Peyer's patch (tissue), 4 donors: ENCODE data around the gene RCC2.

Source experiments
- POLR2A ChIP-seq, 2 donors: fragments of 450-650 bp; IDR thresholded peaks; one replicate each; pipeline ENCODE4 v1.5.1; 2017; ENCODE audit warnings: antibody characterized with exemption in 2 of 2, mild to moderate bottlenecking in 2 of 2, moderate library complexity in 2 of 2
- TF ChIP-seq, protein P1 (sequence below), 6 experiments: fragments of 450-650 bp in 4 of 6; fragments of 200-600 bp in 2 of 6; sonication (generic) in 1 of 6; IDR thresholded peaks; one replicate each; pipeline ENCODE4 v1.5.1; 2017 to 2019; ENCODE audit warnings: antibody characterized with exemption in 6 of 6, mild to moderate bottlenecking in 3 of 6, moderate library complexity in 1 of 6

DNA sequence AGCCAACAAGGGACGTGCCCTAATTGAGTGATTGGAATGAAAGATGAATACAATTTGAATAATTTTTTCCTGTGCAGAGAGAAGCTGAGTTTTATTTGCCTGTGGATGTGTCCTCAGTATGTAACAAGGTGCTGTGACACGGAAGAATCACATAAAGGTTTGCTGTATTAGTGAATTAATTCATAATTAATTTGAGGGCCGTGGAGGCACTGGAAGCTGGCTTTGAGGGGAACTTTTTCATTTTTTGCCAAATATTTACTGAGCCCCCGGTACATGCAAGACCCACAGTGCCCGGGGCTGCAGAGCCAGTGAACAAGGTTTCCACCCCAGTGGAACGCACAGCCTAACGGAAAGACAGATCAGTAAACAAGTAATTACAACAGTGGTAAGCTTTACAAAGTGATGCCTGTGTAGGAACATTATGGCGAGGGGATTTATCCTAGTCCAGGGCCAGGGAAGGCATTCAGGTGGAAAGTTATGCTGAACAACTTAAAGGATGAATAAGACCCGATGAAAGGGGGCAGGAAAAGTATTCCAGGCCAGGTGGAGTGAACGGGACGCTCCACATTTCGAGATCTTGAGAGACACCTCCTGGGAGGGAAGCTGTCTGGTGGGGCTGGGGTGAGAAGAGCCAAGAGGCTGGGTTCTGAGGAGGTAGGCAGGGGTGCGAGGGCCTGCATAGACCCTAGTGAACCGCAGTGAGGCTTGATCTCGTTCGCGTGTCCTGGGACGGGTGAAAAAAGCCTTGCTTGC is 773 bp upstream of the RCC2 start:
- TF ChIP-seq, protein P1, sequence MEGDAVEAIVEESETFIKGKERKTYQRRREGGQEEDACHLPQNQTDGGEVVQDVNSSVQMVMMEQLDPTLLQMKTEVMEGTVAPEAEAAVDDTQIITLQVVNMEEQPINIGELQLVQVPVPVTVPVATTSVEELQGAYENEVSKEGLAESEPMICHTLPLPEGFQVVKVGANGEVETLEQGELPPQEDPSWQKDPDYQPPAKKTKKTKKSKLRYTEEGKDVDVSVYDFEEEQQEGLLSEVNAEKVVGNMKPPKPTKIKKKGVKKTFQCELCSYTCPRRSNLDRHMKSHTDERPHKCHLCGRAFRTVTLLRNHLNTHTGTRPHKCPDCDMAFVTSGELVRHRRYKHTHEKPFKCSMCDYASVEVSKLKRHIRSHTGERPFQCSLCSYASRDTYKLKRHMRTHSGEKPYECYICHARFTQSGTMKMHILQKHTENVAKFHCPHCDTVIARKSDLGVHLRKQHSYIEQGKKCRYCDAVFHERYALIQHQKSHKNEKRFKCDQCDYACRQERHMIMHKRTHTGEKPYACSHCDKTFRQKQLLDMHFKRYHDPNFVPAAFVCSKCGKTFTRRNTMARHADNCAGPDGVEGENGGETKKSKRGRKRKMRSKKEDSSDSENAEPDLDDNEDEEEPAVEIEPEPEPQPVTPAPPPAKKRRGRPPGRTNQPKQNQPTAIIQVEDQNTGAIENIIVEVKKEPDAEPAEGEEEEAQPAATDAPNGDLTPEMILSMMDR (IDR thresholded peaks at IDR 0.05) = no peak
- no peak for TF ChIP-seq POLR2A (IDR thresholded peaks at IDR 0.05)
